Endodermal cell (in vitro differentiated cells): ENCODE measurements around the gene GPR137C. TPM values are rescaled to one million over a fixed set of nuclear protein-coding genes. Genes with fewer than 3 reads are reported as not detected.

Experiments
- DNase-seq: peaks from one replicate; pipeline ENCODE4 v3.0.0-alpha.2; 2017
- H3K27ac ChIP-seq: 2 replicates; pipeline ENCODE4 v1.5.1; 2013; ENCODE audit warnings: mild to moderate bottlenecking, low read depth, low read length, moderate library complexity
- H3K27me3 ChIP-seq: 2 replicates; pipeline ENCODE4 v1.6.1; 2013; ENCODE audit warnings: mild to moderate bottlenecking, low read length, moderate library complexity; ENCODE audit not compliant: insufficient read depth, control insufficient read depth, poor library complexity, severe bottlenecking
- H3K36me3 ChIP-seq: 2 replicates; pipeline ENCODE4 v1.7.0; 2013; ENCODE audit warnings: mild to moderate bottlenecking, low read length, moderate library complexity; ENCODE audit not compliant: control insufficient read depth, insufficient read depth
- H3K4me1 ChIP-seq: one replicate; pipeline ENCODE4 v1.7.0; 2013; ENCODE audit warnings: low read length; ENCODE audit not compliant: control insufficient read depth, insufficient read depth
- H3K4me3 ChIP-seq: 2 replicates; pipeline ENCODE4 v1.5.1; 2013; ENCODE audit warnings: mild to moderate bottlenecking, low read length, moderate library complexity
- H3K9ac ChIP-seq: 2 replicates; pipeline ENCODE4 v1.6.1; 2013; ENCODE audit warnings: mild to moderate bottlenecking, low read length, moderate library complexity; ENCODE audit not compliant: poor library complexity, severe bottlenecking; ENCODE audit errors: extremely low read depth
- H3K9me3 ChIP-seq: 2 replicates; pipeline ENCODE4 v1.6.1; 2013; ENCODE audit warnings: mild to moderate bottlenecking, low read length, moderate library complexity; ENCODE audit not compliant: control insufficient read depth
- H3K27ac Mint-ChIP-seq: 2 replicates; pipeline ENCODE4 v1.8.0; 2020; ENCODE audit warnings: mixed read lengths
- H3K27me3 Mint-ChIP-seq: 2 replicates; pipeline ENCODE4 v1.8.0; 2021; ENCODE audit warnings: mild to moderate bottlenecking, mixed read lengths; ENCODE audit not compliant: insufficient read depth
- H3K36me3 Mint-ChIP-seq: 2 replicates; pipeline ENCODE4 v1.8.0; 2020; ENCODE audit warnings: low read depth, mixed read lengths
- H3K4me1 Mint-ChIP-seq: 2 replicates; pipeline ENCODE4 v1.8.0; 2020; ENCODE audit warnings: mixed read lengths
- H3K4me3 Mint-ChIP-seq: 2 replicates; pipeline ENCODE4 v1.8.0; 2020; ENCODE audit warnings: mild to moderate bottlenecking, moderate library complexity, mixed read lengths
- H3K9me3 Mint-ChIP-seq: 2 replicates; pipeline ENCODE4 v1.8.0; 2020; ENCODE audit warnings: mild to moderate bottlenecking, mixed read lengths
- CTCF ChIP-seq: fragments of 200-600 bp; sonication (generic); conservative IDR thresholded peaks from 2 replicates; pipeline ENCODE4 v1.5.0; 2021; ENCODE audit warnings: antibody characterized with exemption, mild to moderate bottlenecking
- WGBS, 2 experiments: methylation state at CpG; one replicate each; pipeline versions ENCODE4 v1.1.5 to v1.1.7; 2013; ENCODE audit warnings: missing lambda C conversion rate in 2 of 2, mixed read lengths in 1 of 2; ENCODE audit not compliant: insufficient coverage in 1 of 2, insufficient read length in 1 of 2; 5-methylcytosine and 5-hydroxymethylcytosine counted together
- total RNA-seq, 2 donors: library from RNA; stranded (reverse); fragmentation: NEBNext Ultra II Directional in 1 of 2; extraction: Animal tissue kit (Norgen Biotek cat#: 25700) in 1 of 2; gene quantifications; 2 replicates in 1 of 2; 3 replicates in 1 of 2; pipeline ENCODE4 v1.2.1, GENCODE V29; 2021

Gene GPR137C
- total RNA-seq, 2 donors from 2014 or later: 8.8 to 9.3 TPM

GRCh38 chr14:52590318-52590717, 37.7 kb downstream of the GPR137C start:
- no peak for TF ChIP-seq CTCF
- Histone ChIP-seq H3K4me3 (no peak overlapping the region), H3K4me1 (no peaks in the 10 kb centered on the region), H3K27me3 (no peaks in the 10 kb centered on the region), H3K36me3 (no peaks in the 10 kb centered on the region), H3K9me3 (no peaks in the 10 kb centered on the region), H3K9ac (no peak overlapping the region), H3K27ac (no peak overlapping the region)
- no peak overlapping the region for H3K4me3 Mint-ChIP-seq
- peaks cover 32% of the 10 kb centered on the region for H3K9me3 Mint-ChIP-seq
- 80 to 100% methylated on average over 1 of the region's 1 CpG for WGBS, 2 experiments
- H3K27ac Mint-ChIP-seq: no peak overlapping the region
- H3K4me1 Mint-ChIP-seq: no peaks in the 10 kb centered on the region
- peaks cover 5% of the 10 kb centered on the region for H3K36me3 Mint-ChIP-seq
- DNase-seq: no peak
- H3K27me3 Mint-ChIP-seq: no peaks in the 10 kb centered on the region

- no peak overlapping the region for H3K27ac Mint-ChIP-seq
- TF ChIP-seq CTCF: no peak
- Histone ChIP-seq H3K4me3 (no peak overlapping the region), H3K4me1 (no peaks in the 10 kb centered on the region), H3K9ac (no peak overlapping the region), H3K36me3 (no peaks in the 10 kb centered on the region), H3K9me3 (no peaks in the 10 kb centered on the region), H3K27me3 (no peaks in the 10 kb centered on the region), H3K27ac (no peak overlapping the region)
- no peak overlapping the region for H3K4me3 Mint-ChIP-seq
- H3K36me3 Mint-ChIP-seq: peaks cover 12% of the 10 kb centered on the region
- WGBS, 2 experiments: 79 to 80% methylated on average over 8 to 10 of the region's 10 CpGs
- H3K9me3 Mint-ChIP-seq: peaks cover 40% of the 10 kb centered on the region
- H3K27me3 Mint-ChIP-seq: no peaks in the 10 kb centered on the region
- peaks cover 2% of the 10 kb centered on the region for H3K4me1 Mint-ChIP-seq
- DNase-seq: peak; percentile 69
These were observed 43.7 kb downstream of the GPR137C start for GRCh38 chr14:52596320-52596719.

GRCh38 chr14:52596861-52597260, 44.2 kb downstream of the GPR137C start:
- no peak for TF ChIP-seq CTCF
- no peak overlapping the region for H3K9ac ChIP-seq
- no peak overlapping the region for H3K4me3 ChIP-seq

More at GRCh38 chr14:52596861-52597260, 44.2 kb downstream of the GPR137C start:
- H3K36me3 ChIP-seq: no peaks in the 10 kb centered on the region
- H3K36me3 Mint-ChIP-seq: peaks cover 12% of the 10 kb centered on the region
- no peak overlapping the region for H3K4me3 Mint-ChIP-seq
- no peaks in the 10 kb centered on the region for H3K27me3 Mint-ChIP-seq
- no peaks in the 10 kb centered on the region for H3K27me3 ChIP-seq
- 57 to 91% methylated on average over 1 to 5 of the region's 5 CpGs for whole genome bisulfite sequencing, 2 experiments
- no peak overlapping the region for H3K27ac Mint-ChIP-seq
- H3K4me1 Mint-ChIP-seq: peaks cover 2% of the 10 kb centered on the region
- peaks cover 35% of the 10 kb centered on the region for H3K9me3 Mint-ChIP-seq
- no peak for DNase-seq
- no peaks in the 10 kb centered on the region for H3K4me1 ChIP-seq
- H3K27ac ChIP-seq: no peak overlapping the region
- H3K9me3 ChIP-seq: no peaks in the 10 kb centered on the region
